Measurements from ENCODE around the gene ZCCHC24. TPM values are rescaled to one million over a fixed set of nuclear protein-coding genes. Genes with fewer than 3 reads are reported as not detected.

Gene ZCCHC24
- total and polyA plus RNA-seq, 2 of the 8 experiments (the other 6 are each of a cell fraction or from before 2014, with no cell fraction given), result 3.9 to 6.9 TPM

- no peaks in the 10 kb centered on the region for H3K79me2 ChIP-seq (ENCODE audit: control insufficient read depth in 1 of 2, insufficient read depth in 2 of 2, low read length in 2 of 2)
- H3K9ac ChIP-seq (replicated peaks in 1 of 4; ENCODE audit: extremely low read depth in 1 of 4, low read depth in 3 of 4, low read length in 3 of 4), result no peak overlapping the region
- no peak overlapping the region for H4K91ac ChIP-seq (replicated peaks; ENCODE audit: insufficient read length, low read length)
- CTCF ChIA-PET (ENCODE audit: partially characterized antibody), result interaction anchor here (0.6 to 4.1 kb wide), 10 partner anchors 8 to 102 kb away, joined by 3 to 25 read pairs (median 5); no protein-coding TSS in a partner anchor
- H3K27me3 ChIP-seq (replicated peaks in 1 of 4; ENCODE audit: control insufficient read depth in 3 of 4, extremely low read depth in 1 of 4, insufficient read depth in 3 of 4, low read length in 3 of 4), result 0 out of 7 replicates have a peak, but pooled peaks cover 0 to under 1% (median 0%) of the 10 kb centered on the region in 4 experiments
- no peak overlapping the region for H3K23ac ChIP-seq (ENCODE audit: insufficient read length)
- H2BK15ac ChIP-seq (ENCODE audit: low read length), result no peak overlapping the region
- TF ChIP-seq KDM1A (IDR thresholded peaks at IDR 0.05; ENCODE audit: borderline replicate concordance, low read length) (no peak), RAD21 (IDR thresholded peaks at IDR 0.05 in 1 of 2, conservative IDR thresholded peaks at IDR 0.05 in 1 of 2; ENCODE audit: low read depth in 2 of 2, low read length in 2 of 2) (no peak), CBX8 (IDR thresholded peaks at IDR 0.05; ENCODE audit: borderline replicate concordance, low read depth, low read length) (no peak), JUN (IDR thresholded peaks at IDR 0.05; ENCODE audit: low read depth, low read length) (no peak), MAX (IDR thresholded peaks at IDR 0.05) (no peak), E2F6 (IDR thresholded peaks at IDR 0.05) (no peak), CREB1 (IDR thresholded peaks at IDR 0.05) (no peak), CHD1 (IDR thresholded peaks at IDR 0.05; ENCODE audit: low read depth, low read length) (no peak), SUZ12 (IDR thresholded peaks at IDR 0.05; ENCODE audit: low read length) (no peak), GTF2F1 (IDR thresholded peaks at IDR 0.05; ENCODE audit: borderline replicate concordance, low read depth, low read length) (no peak)
- H3K18ac ChIP-seq (ENCODE audit: extremely low read depth, low read length), result no peak overlapping the region
- H4K8ac ChIP-seq (ENCODE audit: extremely low read depth, insufficient read depth, low read length), result no peak overlapping the region
- no peak overlapping the region for H3K27ac ChIP-seq (ENCODE audit: low read depth, low read length)
- H2BK12ac ChIP-seq (ENCODE audit: low read depth, low read length), result no peak overlapping the region
- H2BK120ac ChIP-seq (replicated peaks; ENCODE audit: low read depth, low read length), result no peak overlapping the region
- no peak for DNase-seq (ENCODE audit: low read depth in 1 of 2, low spot score in 2 of 2)
- no peaks in the 10 kb centered on the region; a peak in 1 of 4 replicates for H3K9me3 ChIP-seq (ENCODE audit: insufficient read depth in 2 of 2, low read depth in 1 of 2, low read length in 1 of 2)
- H4K5ac ChIP-seq (ENCODE audit: insufficient read length, low read depth, low read length), result no peak overlapping the region
- no peak overlapping the region for H2AK5ac ChIP-seq (ENCODE audit: low read depth, low read length)
- no peaks in the 10 kb centered on the region for H3K36me3 ChIP-seq (ENCODE audit: control insufficient read depth in 2 of 4, insufficient read depth in 4 of 4, low read length in 3 of 4)
- H3K56ac ChIP-seq (replicated peaks; ENCODE audit: insufficient read length, low read depth, low read length), result no peak overlapping the region
- H3K14ac ChIP-seq (ENCODE audit: insufficient read length), result no peak overlapping the region
- POLR2A ChIA-PET (ENCODE audit: partially characterized antibody), result no interaction called here
- H3K4me3 ChIP-seq (ENCODE audit: extremely low read depth in 1 of 4, insufficient read depth in 2 of 4, low read depth in 3 of 4, low read length in 4 of 4), result no peak overlapping the region
- no peaks in the 10 kb centered on the region for H3K79me1 ChIP-seq (ENCODE audit: low read depth, low read length)
- no peak overlapping the region for H3K4me2 ChIP-seq (ENCODE audit: insufficient read depth in 1 of 2, low read depth in 2 of 2, low read length in 2 of 2)
- no peak overlapping the region for H2BK20ac ChIP-seq (ENCODE audit: low read length)
- 81% methylated on average over 3 of the region's 3 CpGs; no CpG with 5 or more reads in 1 of the 2 experiments for WGBS, 2 experiments (ENCODE audit: extremely low coverage in 1 of 2, insufficient coverage in 1 of 2, insufficient read length in 1 of 2, insufficient replicate concordance in 2 of 2, low coverage in 1 of 2, low lambda C conversion rate in 2 of 2, missing lambda C conversion rate in 1 of 2)
- no peaks in the 10 kb centered on the region; the same call in 1 of the 2 replicates for H3K23me2 ChIP-seq (ENCODE audit: low read depth, low read length)
- H2AFZ ChIP-seq (ENCODE audit: low read length), result no peak overlapping the region
- no peaks in the 10 kb centered on the region for H4K20me1 ChIP-seq (replicated peaks in 1 of 2; ENCODE audit: control insufficient read depth in 1 of 2, insufficient read depth in 2 of 2, low read length in 2 of 2)
- peaks cover 0 to 4% (median 0%) of the 10 kb centered on the region in 4 experiments; a peak in 1 of 7 replicates for H3K4me1 ChIP-seq (replicated peaks in 1 of 4; ENCODE audit: control insufficient read depth in 3 of 4, insufficient read depth in 4 of 4, low read length in 3 of 4)
- no peak for FAIRE-seq
- no peak overlapping the region for H3K4ac ChIP-seq (replicated peaks; ENCODE audit: insufficient read length, low read depth, low read length)
- no peak overlapping the region for H2BK5ac ChIP-seq (ENCODE audit: low read depth, low read length)
Observed at GRCh38 chr10:79475877-79476276, 30.5 kb upstream of the ZCCHC24 start.
